HCT116 (cell line): ENCODE data around the gene NCBP2.

Experiments used
- EZH2 ChIP-seq: fragments of 200-600 bp; sonication (generic); IDR thresholded peaks from 2 replicates; pipeline ENCODE4 v1.6.1; 2017; ENCODE audit warnings: antibody characterized with exemption, mixed run types
- JUND ChIP-seq: IDR thresholded peaks from 2 replicates; pipeline ENCODE4 v1.6.1; 2012
- POLR2A ChIP-seq: IDR thresholded peaks from 2 replicates; pipeline ENCODE4 v1.7.0; 2011; ENCODE audit warnings: borderline replicate concordance; ENCODE audit not compliant: insufficient read depth, insufficient read length; ENCODE audit errors: extremely low read depth
- POLR2AphosphoS5 ChIP-seq: IDR thresholded peaks from 2 replicates; pipeline ENCODE4 v1.6.1; 2011; ENCODE audit warnings: mild to moderate bottlenecking, low read depth, low read length, moderate library complexity
- TF ChIP-seq, protein P1 (sequence below), 3 experiments: fragments of 200-600 bp in 1 of 3; sonication (generic) in 1 of 3; IDR thresholded peaks in 2 of 3; conservative IDR thresholded peaks in 1 of 3; 2 replicates each; pipeline ENCODE4 v1.5.1; 2012 to 2017; ENCODE audit warnings: low read depth in 2 of 3, low read length in 2 of 3, antibody characterized with exemption in 1 of 3, borderline replicate concordance in 1 of 3, control low read depth in 1 of 3, mild to moderate bottlenecking in 1 of 3, mixed read lengths in 1 of 3, mixed run types in 1 of 3, moderate library complexity in 1 of 3; ENCODE audit not compliant: insufficient read depth in 1 of 3

- no peak for TF ChIP-seq EZH2
- TF ChIP-seq JUND, result no peak
- TF ChIP-seq, protein P1, sequence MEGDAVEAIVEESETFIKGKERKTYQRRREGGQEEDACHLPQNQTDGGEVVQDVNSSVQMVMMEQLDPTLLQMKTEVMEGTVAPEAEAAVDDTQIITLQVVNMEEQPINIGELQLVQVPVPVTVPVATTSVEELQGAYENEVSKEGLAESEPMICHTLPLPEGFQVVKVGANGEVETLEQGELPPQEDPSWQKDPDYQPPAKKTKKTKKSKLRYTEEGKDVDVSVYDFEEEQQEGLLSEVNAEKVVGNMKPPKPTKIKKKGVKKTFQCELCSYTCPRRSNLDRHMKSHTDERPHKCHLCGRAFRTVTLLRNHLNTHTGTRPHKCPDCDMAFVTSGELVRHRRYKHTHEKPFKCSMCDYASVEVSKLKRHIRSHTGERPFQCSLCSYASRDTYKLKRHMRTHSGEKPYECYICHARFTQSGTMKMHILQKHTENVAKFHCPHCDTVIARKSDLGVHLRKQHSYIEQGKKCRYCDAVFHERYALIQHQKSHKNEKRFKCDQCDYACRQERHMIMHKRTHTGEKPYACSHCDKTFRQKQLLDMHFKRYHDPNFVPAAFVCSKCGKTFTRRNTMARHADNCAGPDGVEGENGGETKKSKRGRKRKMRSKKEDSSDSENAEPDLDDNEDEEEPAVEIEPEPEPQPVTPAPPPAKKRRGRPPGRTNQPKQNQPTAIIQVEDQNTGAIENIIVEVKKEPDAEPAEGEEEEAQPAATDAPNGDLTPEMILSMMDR (IDR thresholded peaks at IDR 0.05 in 2 of 3, conservative IDR thresholded peaks at IDR 0.05 in 1 of 3; ENCODE audit: borderline replicate concordance in 1 of 3, insufficient read depth in 1 of 3, low read depth in 2 of 3, low read length in 2 of 3), result no peak
- no peak for TF ChIP-seq POLR2AphosphoS5
- no peak for TF ChIP-seq POLR2A
Observed at GRCh38 chr3:196896229-196896628, 46.1 kb downstream of the NCBP2 start.
